ENCODE data around the gene ANG.
"Not testable (repeated sequence)": the region's sequence is repeated elsewhere in the genome, so short reads cannot be mapped to it uniquely, and the experiment has no call there.

ANG gene

GRCh38 chr14:20698934-20699333, 10.4 kb downstream of the ANG start:
- Histone ChIP-seq H4K20me1 (ENCODE audit: insufficient read depth) (no peaks in the 10 kb centered on the region), H2AFZ (ENCODE audit: low read depth) (no peak overlapping the region), H3K27ac (no peak overlapping the region), H3K27me3 (ENCODE audit: insufficient read depth, low read depth) (no peaks in the 10 kb centered on the region), H3K79me2 (ENCODE audit: insufficient read depth, low read depth) (no peaks in the 10 kb centered on the region), H3K9ac (no peak overlapping the region), H3K36me3 (ENCODE audit: insufficient read depth) (no peaks in the 10 kb centered on the region), H3K4me1 (ENCODE audit: low read depth, poor library complexity, severe bottlenecking) (no peaks in the 10 kb centered on the region), H3K4me2 (no peak overlapping the region), H3K4me3 (IDR thresholded peaks at IDR 0.05; ENCODE audit: insufficient read depth, low read depth, low read length) (no peak overlapping the region)
- TF ChIP-seq CTCF (conservative IDR thresholded peaks at IDR 0.05; ENCODE audit: low read depth, low read length) = no peak

- no peak overlapping the region for H3K4me2 ChIP-seq
- H4K20me1 ChIP-seq (ENCODE audit: insufficient read depth) = no peaks in the 10 kb centered on the region
- H3K4me1 ChIP-seq (ENCODE audit: low read depth, poor library complexity, severe bottlenecking) = no peaks in the 10 kb centered on the region
- no peaks in the 10 kb centered on the region for H3K79me2 ChIP-seq (ENCODE audit: insufficient read depth, low read depth)
- TF ChIP-seq CTCF (conservative IDR thresholded peaks at IDR 0.05; ENCODE audit: low read depth, low read length) = no peak
- H3K4me3 ChIP-seq (IDR thresholded peaks at IDR 0.05; ENCODE audit: insufficient read depth, low read depth, low read length) = no peak overlapping the region
- no peaks in the 10 kb centered on the region for H3K27me3 ChIP-seq (ENCODE audit: insufficient read depth, low read depth)
- no peak overlapping the region for H3K9ac ChIP-seq
- H3K27ac ChIP-seq = no peak overlapping the region
- H3K36me3 ChIP-seq (ENCODE audit: insufficient read depth) = no peaks in the 10 kb centered on the region
- no peak overlapping the region for H2AFZ ChIP-seq (ENCODE audit: low read depth)
Observed at GRCh38 chr14:20699931-20700330, 11.4 kb downstream of the ANG start.

GRCh38 chr14:20700965-20701364, 12.4 kb downstream of the ANG start:
- H3K27me3 ChIP-seq (ENCODE audit: insufficient read depth, low read depth); H3K4me2 ChIP-seq; H3K4me1 ChIP-seq (ENCODE audit: low read depth, poor library complexity, severe bottlenecking); H2AFZ ChIP-seq (ENCODE audit: low read depth); H3K36me3 ChIP-seq (ENCODE audit: insufficient read depth); H3K79me2 ChIP-seq (ENCODE audit: insufficient read depth, low read depth); H3K9ac ChIP-seq; H3K4me3 ChIP-seq (IDR thresholded peaks at IDR 0.05; ENCODE audit: insufficient read depth, low read depth, low read length); H3K27ac ChIP-seq; H4K20me1 ChIP-seq (ENCODE audit: insufficient read depth): not testable (repeated sequence)

- Histone ChIP-seq H3K27me3 (ENCODE audit: insufficient read depth, low read depth) (no peaks in the 10 kb centered on the region), H3K4me3 (IDR thresholded peaks at IDR 0.05; ENCODE audit: insufficient read depth, low read depth, low read length) (no peak overlapping the region), H3K79me2 (ENCODE audit: insufficient read depth, low read depth) (no peaks in the 10 kb centered on the region), H2AFZ (ENCODE audit: low read depth) (no peak overlapping the region), H3K4me2 (no peak overlapping the region), H3K36me3 (ENCODE audit: insufficient read depth) (no peaks in the 10 kb centered on the region), H3K27ac (no peak overlapping the region), H3K4me1 (ENCODE audit: low read depth, poor library complexity, severe bottlenecking) (no peaks in the 10 kb centered on the region), H3K9ac (no peak overlapping the region), H4K20me1 (ENCODE audit: insufficient read depth) (no peaks in the 10 kb centered on the region)
- no peak for TF ChIP-seq CTCF (conservative IDR thresholded peaks at IDR 0.05; ENCODE audit: low read depth, low read length)
Observed at GRCh38 chr14:20706657-20707355, 18.2 kb downstream of the ANG start.

GRCh38 chr14:20707622-20708021, 19.1 kb downstream of the ANG start:
- no peak overlapping the region for H3K9ac ChIP-seq
- H3K4me2 ChIP-seq = no peak overlapping the region
- H3K4me3 ChIP-seq (IDR thresholded peaks at IDR 0.05; ENCODE audit: insufficient read depth, low read depth, low read length) = no peak overlapping the region
- H3K36me3 ChIP-seq (ENCODE audit: insufficient read depth) = no peaks in the 10 kb centered on the region
- no peaks in the 10 kb centered on the region for H3K4me1 ChIP-seq (ENCODE audit: low read depth, poor library complexity, severe bottlenecking)
- H3K27me3 ChIP-seq (ENCODE audit: insufficient read depth, low read depth) = no peaks in the 10 kb centered on the region
- no peak for TF ChIP-seq CTCF (conservative IDR thresholded peaks at IDR 0.05; ENCODE audit: low read depth, low read length)
- no peak overlapping the region for H3K27ac ChIP-seq
- no peaks in the 10 kb centered on the region for H3K79me2 ChIP-seq (ENCODE audit: insufficient read depth, low read depth)
- no peak overlapping the region for H2AFZ ChIP-seq (ENCODE audit: low read depth)
- no peaks in the 10 kb centered on the region for H4K20me1 ChIP-seq (ENCODE audit: insufficient read depth)
